ENCODE results near the gene JAM3.
"Not testable (repeated sequence)": the region's sequence is repeated elsewhere in the genome, so short reads cannot be mapped to it uniquely, and the experiment has no call there.

DNA sequence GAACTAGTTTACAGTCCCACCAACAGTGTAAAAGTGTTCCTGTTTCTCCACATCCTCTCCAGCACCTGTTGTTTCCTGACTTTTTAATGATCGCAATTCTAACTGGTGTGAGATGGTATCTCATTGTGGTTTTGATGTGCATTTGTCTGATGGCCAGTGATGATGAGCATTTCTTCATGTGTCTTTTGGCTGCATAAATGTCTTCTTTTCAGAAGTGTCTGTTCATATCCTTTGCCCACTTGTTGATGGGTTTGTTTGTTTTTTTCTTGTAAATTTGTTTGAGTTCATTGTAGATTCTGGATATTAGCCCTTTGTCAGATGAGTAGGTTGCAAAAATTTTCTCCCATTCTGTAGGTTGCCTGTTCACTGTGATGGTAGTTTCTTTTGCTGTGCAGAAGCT is 44.9 kb downstream of the JAM3 start:
- TF ChIP-seq, protein P1, sequence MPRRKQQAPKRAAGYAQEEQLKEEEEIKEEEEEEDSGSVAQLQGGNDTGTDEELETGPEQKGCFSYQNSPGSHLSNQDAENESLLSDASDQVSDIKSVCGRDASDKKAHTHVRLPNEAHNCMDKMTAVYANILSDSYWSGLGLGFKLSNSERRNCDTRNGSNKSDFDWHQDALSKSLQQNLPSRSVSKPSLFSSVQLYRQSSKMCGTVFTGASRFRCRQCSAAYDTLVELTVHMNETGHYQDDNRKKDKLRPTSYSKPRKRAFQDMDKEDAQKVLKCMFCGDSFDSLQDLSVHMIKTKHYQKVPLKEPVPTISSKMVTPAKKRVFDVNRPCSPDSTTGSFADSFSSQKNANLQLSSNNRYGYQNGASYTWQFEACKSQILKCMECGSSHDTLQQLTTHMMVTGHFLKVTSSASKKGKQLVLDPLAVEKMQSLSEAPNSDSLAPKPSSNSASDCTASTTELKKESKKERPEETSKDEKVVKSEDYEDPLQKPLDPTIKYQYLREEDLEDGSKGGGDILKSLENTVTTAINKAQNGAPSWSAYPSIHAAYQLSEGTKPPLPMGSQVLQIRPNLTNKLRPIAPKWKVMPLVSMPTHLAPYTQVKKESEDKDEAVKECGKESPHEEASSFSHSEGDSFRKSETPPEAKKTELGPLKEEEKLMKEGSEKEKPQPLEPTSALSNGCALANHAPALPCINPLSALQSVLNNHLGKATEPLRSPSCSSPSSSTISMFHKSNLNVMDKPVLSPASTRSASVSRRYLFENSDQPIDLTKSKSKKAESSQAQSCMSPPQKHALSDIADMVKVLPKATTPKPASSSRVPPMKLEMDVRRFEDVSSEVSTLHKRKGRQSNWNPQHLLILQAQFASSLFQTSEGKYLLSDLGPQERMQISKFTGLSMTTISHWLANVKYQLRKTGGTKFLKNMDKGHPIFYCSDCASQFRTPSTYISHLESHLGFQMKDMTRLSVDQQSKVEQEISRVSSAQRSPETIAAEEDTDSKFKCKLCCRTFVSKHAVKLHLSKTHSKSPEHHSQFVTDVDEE (CRISPR knock-in tag; IDR thresholded peaks at IDR 0.05): not testable (repeated sequence)
- not testable (repeated sequence) for TF ChIP-seq RARB (CRISPR knock-in tag; IDR thresholded peaks at IDR 0.05); ARNTL (CRISPR knock-in tag; IDR thresholded peaks at IDR 0.05; ENCODE audit: borderline replicate concordance, low read depth); GLIS3 (CRISPR knock-in tag; IDR thresholded peaks at IDR 0.05)
